M059J (cell line): ENCODE data around the gene ZACN. TPM values are rescaled to one million over a fixed set of nuclear protein-coding genes. Genes with fewer than 3 reads are reported as not detected.
A peak's percentile ranks its signal among the peaks of the same experiment; 100 is the strongest.

Experiments
- DNase-seq: peaks from one replicate; pipeline ENCODE4 v3.0.0-alpha.2; 2012; ENCODE audit warnings: low read depth
- total RNA-seq: library from RNA; depleted of rRNA; stranded (reverse); fragments of >200 nt; shearing (Covaris generic); gene quantifications from 2 replicates; pipeline ENCODE4 v1.2.3, GENCODE V29; 2014

Gene ZACN
- total RNA-seq, 1 experiment from 2014 or later = 0.02 TPM

- peak; percentile 25 for DNase-seq
These were observed 23.9 kb downstream of the ZACN start for GRCh38 chr17:76102944-76103273.

- DNase-seq = peak; percentile 88
These were observed 24.5 kb downstream of the ZACN start, which contains the start of gene EXOC7 for GRCh38 chr17:76103274-76104139. EXOC7 (minus strand) TSS chr17:76103787; CDS start chr17:76103692, 95 bp downstream.

DNA sequence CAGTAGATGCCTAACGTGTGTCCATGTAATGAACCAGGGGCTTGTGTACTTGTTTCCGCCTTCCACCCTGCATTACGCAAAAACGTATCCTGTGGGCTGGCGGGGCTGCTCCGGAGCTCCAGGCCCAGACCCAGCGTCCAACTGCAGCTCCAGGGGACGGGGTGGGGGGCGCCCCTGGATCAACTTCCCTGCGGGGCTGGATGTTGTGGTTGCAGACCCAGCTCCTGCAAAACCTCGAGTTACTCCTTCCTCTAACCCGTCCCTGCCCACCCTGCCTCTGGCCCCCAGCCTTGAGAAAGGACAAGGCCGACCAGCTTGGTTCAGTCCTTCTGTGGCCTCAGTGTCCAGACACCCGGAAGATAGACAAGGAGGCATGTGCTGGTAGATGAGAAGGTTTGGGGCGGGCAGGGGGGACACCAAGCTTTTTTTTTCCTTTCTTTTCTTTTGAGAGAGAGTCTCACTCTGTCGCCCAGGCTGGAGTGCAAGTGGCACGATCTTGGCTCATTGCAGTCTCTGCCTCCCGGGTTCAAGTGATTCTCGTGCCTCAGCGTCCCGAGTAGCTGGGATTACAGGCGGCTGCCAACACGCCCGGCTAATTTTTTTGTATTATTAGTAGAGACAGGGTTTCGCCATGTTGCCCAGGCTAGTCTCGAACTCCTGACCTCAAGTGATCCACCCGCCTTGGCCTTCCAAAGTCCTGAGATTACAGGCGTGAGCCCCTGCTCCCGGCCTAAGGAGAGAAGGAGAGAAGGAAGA, 25.3 kb downstream of the ZACN start:
- no peak for DNase-seq

GRCh38 chr17:76104896-76105231, 25.9 kb downstream of the ZACN start:
- no peak for DNase-seq

- DNase-seq = no peak
These were observed 27.7 kb downstream of the ZACN start for GRCh38 chr17:76106703-76107102.

- DNase-seq = no peak
These were observed 28.5 kb downstream of the ZACN start for GRCh38 chr17:76107509-76107908.

DNA sequence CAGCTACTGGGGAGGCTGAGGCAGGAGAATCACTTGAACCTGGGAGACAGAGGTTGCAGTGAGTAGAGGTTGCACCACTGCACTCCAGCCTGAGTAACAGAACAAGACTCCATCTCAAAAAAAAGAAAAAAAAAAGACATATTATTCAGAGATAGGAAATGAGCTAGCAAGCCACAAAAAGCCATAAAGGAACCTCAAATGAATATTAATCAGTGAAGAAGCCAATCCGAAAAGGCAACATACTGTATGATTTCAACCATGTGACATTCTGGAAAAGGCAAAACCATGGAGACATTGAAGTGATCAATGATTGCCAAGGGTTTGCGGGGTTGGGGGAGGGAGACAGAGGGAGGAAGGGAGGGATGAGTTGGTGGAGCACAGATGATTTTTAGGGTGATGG, 33.0 kb downstream of the ZACN start:
- DNase-seq = no peak

GRCh38 chr17:76115138-76115754, 36.3 kb downstream of the ZACN start:
- no peak for DNase-seq

- no peak for DNase-seq
These were observed 40.7 kb downstream of the ZACN start for GRCh38 chr17:76119409-76120371.

GRCh38 chr17:76120658-76121008, 41.7 kb downstream of the ZACN start:
- no peak for DNase-seq

GRCh38 chr17:76121932-76122430, 43.0 kb downstream of the ZACN start:
- DNase-seq = no peak

DNA sequence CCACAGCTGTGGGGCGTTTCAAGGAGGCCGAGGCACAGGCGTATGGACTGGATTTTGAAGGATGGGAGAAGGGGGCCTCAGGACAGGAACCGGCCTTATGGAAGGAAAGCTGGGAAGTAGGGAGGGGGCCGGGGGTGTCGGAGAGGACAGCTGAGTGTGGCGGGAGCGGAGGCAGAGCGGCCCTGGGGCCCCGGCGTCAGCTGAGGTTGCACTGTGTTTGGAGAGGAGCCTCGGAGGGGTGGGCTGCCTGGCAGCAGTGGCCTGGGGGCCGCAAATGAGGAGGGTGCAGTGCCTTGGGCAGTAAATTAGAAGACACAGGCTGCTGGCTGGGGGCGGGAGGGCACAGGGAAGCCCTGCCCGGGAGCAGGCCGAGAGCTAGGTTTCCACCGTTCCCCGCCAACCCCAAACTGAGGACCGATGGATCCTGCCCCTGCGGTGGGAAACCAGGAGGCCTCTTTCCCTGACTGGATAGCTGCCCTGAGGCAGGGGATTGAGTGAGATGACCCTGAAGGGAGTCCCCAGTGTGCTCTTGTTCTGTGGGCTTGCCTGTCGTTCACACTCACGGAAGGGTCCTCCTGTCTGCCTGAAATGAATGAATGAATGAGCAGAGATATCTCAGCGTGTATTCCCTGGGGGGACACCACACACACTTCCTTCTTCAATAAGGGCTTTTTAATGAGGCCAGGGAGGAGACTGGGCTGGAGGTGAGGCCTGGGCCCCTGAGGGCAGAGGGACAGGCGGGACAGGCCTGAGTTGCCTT, 43.6 kb downstream of the ZACN start:
- no peak for DNase-seq

- DNase-seq = no peak
These were observed 44.2 kb downstream of the ZACN start for GRCh38 chr17:76123191-76123499.

DNA sequence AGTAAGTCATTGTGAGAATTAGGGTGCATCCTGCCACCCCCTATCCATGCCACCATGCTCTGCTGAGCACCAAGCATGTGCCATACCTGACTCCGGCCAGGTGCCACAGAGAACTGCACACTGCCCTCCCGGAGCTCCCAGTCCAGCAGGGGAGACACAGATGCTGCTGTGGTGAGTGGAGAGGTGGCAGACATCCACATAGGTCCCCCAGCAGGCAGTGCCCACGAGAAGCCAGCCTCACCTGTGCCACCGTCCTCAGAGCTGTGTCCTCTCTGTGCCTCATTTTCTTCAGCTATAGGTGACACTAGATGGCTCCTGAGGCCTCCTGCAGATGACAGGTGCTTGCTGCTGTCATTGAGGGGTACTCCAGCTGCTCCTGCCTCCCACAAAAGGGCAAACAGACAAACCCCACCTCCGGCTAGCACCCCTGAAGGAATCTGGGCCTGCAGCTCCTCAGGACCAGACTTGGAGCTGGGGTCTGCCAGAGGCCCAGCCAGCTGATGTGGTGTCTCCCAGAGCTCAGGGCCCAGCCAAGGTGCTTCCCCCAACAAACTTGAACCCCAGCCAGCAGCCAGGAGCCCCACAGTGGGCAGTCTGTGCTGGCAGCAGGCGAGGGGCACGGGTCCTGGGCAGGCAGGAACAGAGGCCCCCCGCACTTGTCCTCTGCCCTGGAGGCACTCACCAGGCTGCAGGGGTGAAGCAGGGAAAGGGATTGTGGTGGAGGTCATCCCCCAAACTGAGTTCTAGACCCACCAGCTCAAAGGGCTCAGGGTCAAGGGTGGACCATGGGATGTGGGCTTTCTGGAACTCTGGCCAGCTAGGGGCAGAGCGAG, 45.0 kb downstream of the ZACN start:
- no peak for DNase-seq

GRCh38 chr17:76124582-76125390, 45.8 kb downstream of the ZACN start:
- DNase-seq = peak; percentile 13

- DNase-seq = no peak
These were observed 46.4 kb downstream of the ZACN start for GRCh38 chr17:76125391-76125675.

DNA sequence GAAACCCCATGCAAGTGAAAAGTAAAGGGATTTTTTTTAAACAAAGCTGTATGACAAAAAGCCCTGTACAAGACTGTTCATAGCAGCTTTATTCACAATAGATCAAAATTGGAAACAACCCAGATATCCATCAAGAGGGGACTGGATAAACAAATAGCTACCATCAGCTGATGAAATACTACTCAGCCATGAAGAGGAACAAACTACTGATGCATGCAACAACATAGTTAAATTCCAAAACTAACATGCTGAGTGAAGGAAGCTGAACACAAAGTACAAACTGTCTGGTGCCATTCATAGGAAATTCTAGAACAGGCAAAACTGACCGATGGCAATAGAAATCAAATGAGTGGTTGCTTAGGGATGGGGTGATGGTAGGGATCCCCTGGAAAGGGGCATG, 46.9 kb downstream of the ZACN start:
- no peak for DNase-seq

- no peak for DNase-seq
These were observed 51.5 kb downstream of the ZACN start for GRCh38 chr17:76130473-76130872.

DNA sequence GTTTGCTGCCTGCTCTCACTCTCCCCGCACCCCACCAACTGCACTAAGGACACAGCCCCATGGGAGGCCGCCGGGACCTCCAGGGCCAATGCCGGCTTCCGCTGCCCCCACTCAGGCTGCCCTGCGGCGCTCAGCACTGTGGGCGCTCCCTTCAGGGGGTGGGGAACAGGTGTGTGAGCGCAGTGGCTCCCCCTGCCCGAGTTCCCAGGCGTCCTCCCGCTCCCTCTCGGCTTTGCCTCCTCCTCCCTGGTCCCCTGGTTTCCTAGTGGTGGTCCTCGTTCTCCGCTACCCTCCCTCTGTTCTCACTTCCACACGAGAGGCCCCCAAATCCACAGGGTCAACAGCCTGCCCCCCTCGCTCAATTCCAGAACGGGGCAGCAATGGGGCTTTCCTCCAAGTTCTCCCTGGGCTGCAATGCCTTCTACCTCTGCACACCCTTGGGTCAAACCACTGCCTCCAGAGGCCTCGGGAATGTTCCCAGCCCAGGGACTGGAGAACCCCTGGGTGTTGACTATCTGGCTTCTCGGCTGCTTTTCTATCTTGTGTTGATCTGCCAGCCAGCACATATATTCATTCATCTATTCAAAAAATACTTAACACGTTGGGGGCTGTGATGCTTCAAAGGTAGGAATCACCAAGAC, 52.2 kb downstream of the ZACN start:
- no peak for DNase-seq
